Panc1 (cell line): Measurements from ENCODE around the gene KIDINS220. TPM values are rescaled to one million over a fixed set of nuclear protein-coding genes. Genes with fewer than 3 reads are reported as not detected.

Experiments used
- ATAC-seq: fragments of 200-7000 bp; cut with Tn5 transposase; 2 replicates; pipeline ENCODE4 v1.9.1; 2020; ENCODE audit warnings: mild to moderate bottlenecking, moderate library complexity
- BruUV-seq: library from RNA; stranded (reverse); fragments of 400-500 nt; replicated peaks from 2 replicates; lab custom pipeline; 2021; lab: Mats Ljungman, UMichigan
- CTCF ChIA-PET: fragments of 300-600 bp; sonication (Branson Sonifier 250); formaldehyde crosslinking; loops from one replicate; lab custom pipeline; 2022; ENCODE audit warnings: antibody characterized with exemption; lab: Charles Lee
- POLR2A ChIA-PET: fragments of 300-600 bp; sonication (Branson Sonifier 250); formaldehyde crosslinking; loops from one replicate; lab custom pipeline; 2022; ENCODE audit warnings: antibody characterized with exemption; lab: Charles Lee
- DNase-seq: peaks from one replicate; pipeline ENCODE4 v3.0.0-alpha.2; 2010; ENCODE audit warnings: low read depth, low spot score
- H3K27ac ChIP-seq: 2 replicates; pipeline ENCODE4 v1.5.1; 2011; ENCODE audit warnings: mild to moderate bottlenecking, low read length, inconsistent platforms
- H3K27me3 ChIP-seq: fragments of 200-500 bp; sonication (Bioruptor generic); 2 replicates; pipeline ENCODE4 v1.6.0; 2014; ENCODE audit warnings: low read length, inconsistent platforms; ENCODE audit not compliant: control insufficient read depth, insufficient read depth
- H3K36me3 ChIP-seq: fragments of 200-500 bp; sonication (Bioruptor generic); 2 replicates; pipeline ENCODE4 v1.5.1; 2014; ENCODE audit warnings: inconsistent platforms, mild to moderate bottlenecking, low read length, moderate library complexity; ENCODE audit not compliant: control insufficient read depth, insufficient read depth
- H3K4me1 ChIP-seq: 2 replicates; pipeline ENCODE4 v1.5.1; 2011; ENCODE audit warnings: inconsistent platforms, mild to moderate bottlenecking, low read length, moderate library complexity; ENCODE audit not compliant: control insufficient read depth, insufficient read depth
- H3K4me3 ChIP-seq, 2 experiments: 2 replicates each; pipeline ENCODE4 v1.5.1; 2011 to 2012; ENCODE audit warnings: low read depth in 2 of 2, low read length in 2 of 2, mild to moderate bottlenecking in 2 of 2, inconsistent platforms in 1 of 2, moderate library complexity in 1 of 2
- H3K9me3 ChIP-seq: fragments of 200-500 bp; sonication (Bioruptor generic); 2 replicates; pipeline ENCODE4 v1.5.1; 2014; ENCODE audit warnings: low read depth, mild to moderate bottlenecking, inconsistent platforms, low read length, moderate library complexity; ENCODE audit not compliant: control insufficient read depth, insufficient read depth
- CTCF ChIP-seq: fragments of 450-650 bp; IDR thresholded peaks from 2 replicates; pipeline ENCODE4 v1.5.1; 2017; ENCODE audit warnings: mild to moderate bottlenecking
- POLR2AphosphoS5 ChIP-seq: IDR thresholded peaks from 2 replicates; pipeline ENCODE4 v1.6.1; 2012; ENCODE audit warnings: mild to moderate bottlenecking, low read depth, low read length, moderate library complexity
- REST ChIP-seq, 2 experiments: IDR thresholded peaks; 2 replicates each; pipeline ENCODE4 v1.6.1; 2011 to 2012; ENCODE audit warnings: low read depth in 2 of 2, control low read depth in 1 of 2, low read length in 1 of 2, mild to moderate bottlenecking in 1 of 2, moderate library complexity in 1 of 2; ENCODE audit not compliant: insufficient read depth in 1 of 2
- SIN3A ChIP-seq: IDR thresholded peaks from 2 replicates; pipeline ENCODE4 v1.6.1; 2012; ENCODE audit warnings: low read depth, mild to moderate bottlenecking, low read length, moderate library complexity, borderline replicate concordance; ENCODE audit not compliant: insufficient read depth
- TCF7L2 ChIP-seq: IDR thresholded peaks from 2 replicates; pipeline ENCODE4 v1.6.1; 2011; ENCODE audit warnings: mild to moderate bottlenecking, low read depth, low read length, inconsistent platforms
- in situ Hi-C: cut with HindIII; loops from 2 replicates; pipeline ENCODE4 v1.10.0; 2016; ENCODE audit warnings: low sequenced_read_pairs, low pct_unique_long_range_greater_than_20kb
- intact Hi-C: fragments of 100-400 bp; cut with micrococcal nuclease; formaldehyde crosslinking; loops from one replicate; pipeline ENCODE4 v1.10.0; 2022; ENCODE audit not compliant: unreplicated experiment
- total RNA-seq: library from RNA; stranded (reverse); gene quantifications from one replicate; pipeline ENCODE4 v1.2.1, GENCODE V29; 2021; ENCODE audit not compliant: unreplicated experiment

KIDINS220 gene
- total RNA-seq, 1 experiment from 2014 or later: 39.3 TPM

GRCh38 chr2:8803658-8804379 lies 33.6 kb downstream of the KIDINS220 start:
- no peaks in the 10 kb centered on the region for H3K36me3 ChIP-seq
- no peak for TF ChIP-seq SIN3A
- TF ChIP-seq POLR2AphosphoS5: no peak
- peak; percentile 23 for TF ChIP-seq CTCF
- CTCF ChIA-PET: no interaction called here
- peaks cover 6% of the 10 kb centered on the region; the same call in 1 of the 2 replicates for H3K4me1 ChIP-seq
- H3K27me3 ChIP-seq: no peaks in the 10 kb centered on the region
- BruUV-seq: no TSS peak
- no peak overlapping the region for H3K27ac ChIP-seq
- no peak overlapping the region for H3K4me3 ChIP-seq
- in situ Hi-C loops: no loop called here
- intact Hi-C loops: no loop called here
- no peaks in the 10 kb centered on the region for H3K9me3 ChIP-seq
- DNase-seq (peak; percentile 88), ATAC-seq (peak; percentile 98)
- POLR2A ChIA-PET: no interaction called here

- ATAC-seq (no peak), DNase-seq (no peak)
- intact Hi-C loops (no loop called here), in situ Hi-C loops (no loop called here)
- ChIA-PET POLR2A (no interaction called here), CTCF (no interaction called here)
- H3K4me1 ChIP-seq: peaks cover 6% of the 10 kb centered on the region; the same call in 1 of the 2 replicates
- H3K4me3 ChIP-seq: no peak overlapping the region
- no peak overlapping the region for H3K27ac ChIP-seq
- no TSS peak for BruUV-seq
- H3K9me3 ChIP-seq: no peaks in the 10 kb centered on the region
- no peaks in the 10 kb centered on the region for H3K36me3 ChIP-seq
- no peaks in the 10 kb centered on the region for H3K27me3 ChIP-seq
- no peak for TF ChIP-seq TCF7L2
- no peak for TF ChIP-seq POLR2AphosphoS5
- no peak for TF ChIP-seq SIN3A
- no peak for TF ChIP-seq REST (IDR thresholded peaks at IDR 0.05; ENCODE audit: insufficient read depth in 1 of 2, low read depth in 2 of 2, low read length in 1 of 2)
- no peak for TF ChIP-seq CTCF
Measured at GRCh38 chr2:8802741-8803140, 34.7 kb downstream of the KIDINS220 start.
